Measurements from ENCODE around the gene PI16. TPM values are rescaled to one million over a fixed set of nuclear protein-coding genes. Genes with fewer than 3 reads are reported as not detected.

The PI16 gene
- total RNA-seq, 2 donors from 2014 or later: 7.9 to 18.0 TPM

DNA sequence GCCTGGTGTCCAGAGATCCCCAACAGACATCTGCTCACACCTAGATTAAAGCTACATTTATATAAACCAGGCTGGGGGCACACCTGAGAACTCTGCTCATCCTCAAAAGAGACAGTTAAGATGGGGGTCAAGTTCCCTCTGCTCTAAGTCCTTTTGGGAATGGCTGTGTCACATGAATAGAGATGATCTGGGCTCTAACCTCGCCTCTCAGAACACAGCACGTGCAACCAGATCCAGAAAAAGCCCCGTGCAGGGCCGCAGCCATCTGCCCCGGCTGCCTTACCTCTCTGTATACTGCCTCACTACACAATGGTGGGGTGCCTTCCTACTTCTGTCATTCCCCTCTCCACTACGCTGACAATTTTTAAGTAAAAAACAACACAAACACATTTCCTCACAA, 25.6 kb downstream of the PI16 start:
- TF ChIP-seq POLR2AphosphoS5 (IDR thresholded peaks at IDR 0.05) (no peak), CTCF (IDR thresholded peaks at IDR 0.05) (no peak)
- WGBS: 49% methylated on average over 6 of the region's 6 CpGs

GRCh38 chr6:36980876-36981619, 26.5 kb downstream of the PI16 start:
- H3K9me3 ChIP-seq: no peaks in the 10 kb centered on the region
- no peaks in the 10 kb centered on the region for H3K27me3 ChIP-seq (replicated peaks; ENCODE audit: insufficient read depth)
- intact Hi-C loops (cut with DNase I): no loop called here
- peaks cover 10 to 23% of the 10 kb centered on the region in 2 donors for H3K36me3 ChIP-seq
- H3K4me3 ChIP-seq: no peak overlapping the region
- TF ChIP-seq POLR2AphosphoS5 (IDR thresholded peaks at IDR 0.05) (no peak), CTCF (IDR thresholded peaks at IDR 0.05) (peak in 1 of 4 experiments; percentile 21)
- H3K27ac ChIP-seq: peak overlapping the region in 1 of 2 donors; percentile 35
- 60% methylated on average over 14 of the region's 14 CpGs for WGBS
- DNase-seq (ENCODE audit: low spot score): no peak
- H3K4me1 ChIP-seq (replicated peaks): peaks cover 7% of the 10 kb centered on the region

More for the DNA sequence above, 25.6 kb downstream of the PI16 start:
- intact Hi-C loops (cut with DNase I): no loop called here
- Histone ChIP-seq H3K4me3 (no peak overlapping the region), H3K9me3 (no peaks in the 10 kb centered on the region), H3K4me1 (replicated peaks) (peaks cover 7% of the 10 kb centered on the region), H3K36me3 (peaks cover 17 to 32% of the 10 kb centered on the region in 2 donors), H3K27ac (peak overlapping the region; percentile 35 to 60), H3K27me3 (replicated peaks; ENCODE audit: insufficient read depth) (no peaks in the 10 kb centered on the region)
- DNase-seq (ENCODE audit: low spot score): no peak

DNA sequence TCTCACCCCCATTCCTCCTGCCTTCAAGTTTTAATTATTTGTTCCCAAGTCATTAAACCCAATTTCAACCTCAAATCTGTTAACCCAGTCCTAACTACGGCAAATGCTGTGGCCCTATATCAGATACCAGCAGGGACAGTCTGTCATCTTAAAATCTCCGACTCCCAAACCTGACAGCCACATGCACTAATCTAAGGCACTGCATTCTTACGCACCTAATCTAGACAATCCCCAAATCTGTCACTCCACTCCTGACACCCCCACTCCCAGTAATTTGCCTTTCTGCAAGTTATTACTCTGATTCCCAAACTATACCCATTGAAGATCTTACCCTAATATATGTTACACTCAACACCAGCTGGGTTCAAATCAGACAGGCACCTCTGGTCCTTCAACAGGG, 29.0 kb downstream of the PI16 start:
- peaks cover 7% of the 10 kb centered on the region for H3K4me1 ChIP-seq (replicated peaks)
- TF ChIP-seq POLR2A (IDR thresholded peaks at IDR 0.05): no peak
- DNase-seq (ENCODE audit: low spot score): no peak
- H3K27me3 ChIP-seq (replicated peaks; ENCODE audit: insufficient read depth): no peaks in the 10 kb centered on the region
- intact Hi-C loops (cut with DNase I): no loop called here
- H3K9me3 ChIP-seq: no peaks in the 10 kb centered on the region
- 84% methylated on average over 3 of the region's 3 CpGs for WGBS
- H3K27ac ChIP-seq: no peak overlapping the region
- peaks cover 0 to under 1% of the 10 kb centered on the region in 2 donors for H3K36me3 ChIP-seq
- H3K4me3 ChIP-seq: no peak overlapping the region

- intact Hi-C loops (cut with DNase I): loop anchor here (2.0 to 5.0 kb wide), 2 partner anchors 34 to 188 kb away; partner anchors contain the start of gene PIM1
Observed at GRCh38 chr6:36984581-36985416, 30.3 kb downstream of the PI16 start.

More at GRCh38 chr6:36984581-36985416, 30.3 kb downstream of the PI16 start:
- H3K4me3 ChIP-seq: peak overlapping the region; percentile 99 to 100
- no peak for DNase-seq (ENCODE audit: low spot score)
- peaks cover 4% of the 10 kb centered on the region for H3K4me1 ChIP-seq (replicated peaks)
- no peaks in the 10 kb centered on the region for H3K36me3 ChIP-seq
- H3K27ac ChIP-seq: peak overlapping the region; percentile 97 to 98
- no peaks in the 10 kb centered on the region for H3K27me3 ChIP-seq (replicated peaks; ENCODE audit: insufficient read depth)
- TF ChIP-seq CTCF (IDR thresholded peaks at IDR 0.05) (no peak), POLR2A (IDR thresholded peaks at IDR 0.05) (peak; percentile 18), POLR2AphosphoS5 (IDR thresholded peaks at IDR 0.05) (no peak)
- 7% methylated on average over 19 of the region's 19 CpGs for WGBS
- no peaks in the 10 kb centered on the region for H3K9me3 ChIP-seq
